HG03558 (cell line): ENCODE measurements around the gene STPG2.
A peak's percentile ranks its signal among the peaks of the same experiment; 100 is the strongest.

ENCODE experiments used
- ATAC-seq: cut with Tn5 transposase; IDR thresholded peaks from one replicate; pipeline ENCODE4 v1.9.1; 2021; ENCODE audit warnings: moderate number of reproducible peaks; ENCODE audit not compliant: unreplicated experiment; ENCODE audit errors: extremely low read depth

STPG2 gene

GRCh38 chr4:98143001-98143899 is at the start of gene STPG2:
STPG2 (minus strand) TSS chr4:98143476.
- peak; percentile 97 for ATAC-seq

- no peak for ATAC-seq
These were observed 42.0 kb upstream of the STPG2 start for GRCh38 chr4:98185279-98185678.

GRCh38 chr4:98181809-98182208 is 38.5 kb upstream of the STPG2 start:
- no peak for ATAC-seq

- ATAC-seq: no peak
These were observed 36.7 kb upstream of the STPG2 start for GRCh38 chr4:98179951-98180350.

- no peak for ATAC-seq
These were observed 33.3 kb upstream of the STPG2 start for GRCh38 chr4:98176531-98176930.

GRCh38 chr4:98170035-98170434 is 26.8 kb upstream of the STPG2 start:
- no peak for ATAC-seq

DNA sequence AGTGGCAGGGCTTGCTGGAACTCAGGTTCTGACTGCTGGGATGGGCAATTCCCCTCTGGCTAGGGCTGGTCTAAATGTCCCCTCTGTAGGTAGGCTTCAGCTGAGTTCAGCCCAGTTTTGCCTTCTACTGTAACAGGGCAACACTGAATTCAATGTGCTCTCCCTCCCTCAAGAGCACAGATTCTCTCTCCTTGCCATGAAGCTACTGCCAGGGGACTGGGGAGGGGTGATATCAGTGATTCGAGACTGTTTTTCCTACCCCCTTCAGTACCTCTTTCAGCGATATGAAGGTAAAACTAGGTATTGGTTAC is 23.4 kb upstream of the STPG2 start:
- ATAC-seq: no peak

DNA sequence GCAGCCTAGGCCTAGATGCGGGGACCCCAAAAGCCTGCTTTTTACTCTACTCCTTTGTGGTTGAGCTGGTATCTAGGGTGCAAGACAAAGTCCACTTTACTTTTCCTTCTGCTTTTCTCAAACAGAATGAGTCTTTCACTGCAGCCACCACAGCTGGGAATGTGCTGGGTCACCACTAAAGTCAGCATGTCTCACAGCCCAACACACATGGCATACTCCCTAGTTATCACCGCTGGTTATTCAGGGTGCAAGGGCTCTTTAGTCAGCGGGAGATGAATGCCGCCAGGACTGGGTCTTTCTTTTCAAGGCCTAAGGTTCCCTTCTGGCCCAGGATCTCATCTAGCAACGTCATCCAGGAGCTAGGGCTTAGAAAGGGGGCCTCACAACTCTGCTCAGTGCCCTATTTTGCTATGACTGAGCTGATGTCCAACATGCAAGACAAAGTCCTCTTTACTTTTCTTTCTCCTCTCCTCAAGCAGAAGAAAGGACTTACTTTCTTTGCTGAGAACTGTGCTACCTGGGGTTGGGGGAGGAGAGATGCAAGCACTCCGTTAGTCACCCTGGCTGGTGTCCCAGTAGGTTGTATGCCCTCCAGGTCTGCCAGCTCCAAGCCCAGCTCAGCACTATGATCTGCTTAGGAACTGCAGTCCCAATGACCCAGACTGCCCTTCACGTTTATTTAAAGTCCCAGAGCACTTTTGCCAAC is 22.9 kb upstream of the STPG2 start:
- ATAC-seq: no peak

GRCh38 chr4:98162696-98163095 is 19.4 kb upstream of the STPG2 start:
- ATAC-seq: no peak

DNA sequence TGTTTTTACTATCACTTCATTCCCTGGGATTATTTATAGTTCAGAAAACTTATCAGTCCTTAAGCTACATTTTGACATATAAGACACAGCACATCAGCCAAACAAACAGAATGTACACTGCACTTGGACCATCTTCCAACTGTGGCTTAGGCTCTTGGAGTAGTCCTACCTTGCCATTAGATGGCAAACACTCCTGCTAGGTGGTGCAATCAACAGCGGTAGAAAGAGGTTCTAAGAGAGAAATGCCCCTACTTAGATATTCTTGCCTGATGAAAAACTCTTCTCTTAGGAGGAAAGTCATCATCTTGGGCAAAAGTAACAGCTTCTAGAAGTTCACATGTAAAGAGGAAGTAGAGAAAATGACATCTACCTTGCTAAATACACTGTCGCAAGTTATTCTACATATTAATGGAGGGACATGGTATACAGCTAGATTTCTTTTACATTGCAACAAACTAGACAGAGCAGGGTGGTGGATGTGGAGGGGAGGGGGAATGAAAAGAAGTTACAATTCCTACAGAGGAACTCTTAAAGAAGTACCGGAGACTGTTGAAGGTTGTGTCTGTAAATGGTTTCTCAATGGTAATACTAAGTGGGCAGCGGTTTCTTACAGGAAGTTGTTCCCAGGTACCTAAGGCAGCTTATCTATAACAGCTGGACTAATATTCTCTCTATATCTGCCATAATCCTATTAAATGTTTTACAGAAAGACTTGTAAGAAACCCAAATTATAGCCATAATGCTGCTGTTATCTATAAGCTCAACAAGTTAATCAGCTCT is 8.1 kb upstream of the STPG2 start:
- no peak for ATAC-seq

DNA sequence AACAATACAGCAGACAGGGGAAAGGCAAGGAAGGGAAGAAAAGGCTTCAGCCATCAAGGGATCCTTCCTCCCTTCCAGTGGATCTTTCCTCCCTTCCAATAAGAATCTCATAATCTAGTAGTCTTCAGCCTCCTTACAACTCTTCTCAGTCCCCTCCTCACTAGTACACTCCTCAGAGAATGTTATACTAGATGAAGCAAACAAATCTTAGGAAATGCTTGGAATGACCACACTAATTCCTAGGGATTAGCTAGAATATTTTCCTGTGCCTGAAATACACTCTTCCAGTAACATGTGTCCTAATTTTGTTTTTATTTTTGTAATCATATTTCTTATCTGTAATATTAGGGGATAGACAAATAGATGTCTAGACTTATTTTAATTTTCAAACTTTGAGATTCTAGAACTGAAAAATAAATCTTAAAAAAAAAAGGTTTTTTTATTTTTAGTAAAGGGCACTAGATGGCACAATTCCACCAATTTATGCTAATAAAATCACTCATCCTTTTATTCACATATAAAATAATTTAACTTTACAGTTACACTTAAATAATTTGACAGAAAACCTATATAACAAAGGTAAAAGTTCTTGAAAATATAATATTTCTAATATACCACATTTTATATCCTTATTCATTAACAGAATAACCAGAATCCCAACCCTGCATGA is 7.0 kb upstream of the STPG2 start:
- no peak for ATAC-seq

GRCh38 chr4:98148856-98149255 is 5.6 kb upstream of the STPG2 start:
- ATAC-seq: no peak

DNA sequence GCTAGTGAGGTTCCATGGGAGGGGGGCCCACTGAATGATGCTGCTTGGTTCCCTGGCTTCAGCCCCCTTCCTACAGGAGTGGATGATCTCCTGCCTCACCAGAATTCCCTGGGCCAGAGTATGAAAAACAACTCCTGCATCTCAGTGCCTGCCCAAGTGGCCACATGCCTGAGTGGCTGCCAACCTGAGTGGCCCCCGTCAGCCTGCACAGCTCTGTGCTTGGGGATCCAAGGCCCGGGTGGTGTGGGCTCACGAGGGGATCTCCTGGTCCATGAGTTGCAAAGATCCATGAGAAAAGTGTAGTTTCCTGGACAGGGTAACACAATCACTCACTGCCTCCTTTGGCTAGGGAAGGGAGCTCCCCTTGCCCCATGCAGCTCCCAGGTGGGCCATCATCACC is 17.1 kb downstream of the STPG2 start:
- no peak for ATAC-seq

GRCh38 chr4:98125585-98125984 is 17.7 kb downstream of the STPG2 start:
- no peak for ATAC-seq

- ATAC-seq: no peak
These were observed 25.9 kb downstream of the STPG2 start for GRCh38 chr4:98117363-98117762.

DNA sequence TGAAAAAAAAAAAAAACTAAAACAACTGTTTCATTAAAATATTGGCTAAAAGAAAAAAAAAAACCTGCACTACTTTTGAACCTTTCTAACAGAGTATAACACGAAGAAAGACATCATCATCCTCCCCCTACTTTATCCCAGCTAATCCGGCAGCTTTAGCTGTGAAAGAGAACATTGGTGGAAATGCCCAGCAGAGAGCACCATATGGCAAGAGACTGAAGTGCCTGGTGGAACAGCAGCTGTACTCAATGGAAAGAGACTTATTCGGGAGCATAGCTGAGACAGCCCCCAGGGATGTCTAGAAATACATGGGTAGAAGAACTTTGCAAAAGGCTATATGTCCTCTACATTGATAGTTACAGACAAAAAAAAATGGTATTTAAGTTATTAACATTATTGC is 30.3 kb downstream of the STPG2 start:
- no peak for ATAC-seq

- ATAC-seq: no peak
These were observed 32.3 kb downstream of the STPG2 start for GRCh38 chr4:98110929-98111328.

DNA sequence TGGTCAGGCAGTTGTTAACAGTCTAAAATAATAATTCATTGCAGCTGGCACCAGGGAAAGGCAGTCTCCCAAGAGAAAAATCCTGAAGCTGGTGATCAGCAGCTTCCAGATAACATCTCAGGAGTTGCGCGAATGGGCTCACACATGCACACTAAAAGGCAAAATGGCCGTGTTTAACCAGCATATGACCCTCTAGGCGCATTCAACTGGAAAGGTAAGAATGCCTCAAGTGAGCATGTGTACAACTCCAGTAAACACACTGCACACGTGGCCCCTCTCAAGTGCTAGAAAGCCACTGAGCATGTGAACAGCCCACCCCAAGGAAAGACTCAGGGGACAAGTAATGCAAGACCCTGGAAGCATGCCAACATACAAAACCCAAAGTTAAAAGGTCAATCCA is 33.1 kb downstream of the STPG2 start:
- ATAC-seq: no peak

- ATAC-seq: no peak
These were observed 40.6 kb downstream of the STPG2 start for GRCh38 chr4:98102660-98103059.

DNA sequence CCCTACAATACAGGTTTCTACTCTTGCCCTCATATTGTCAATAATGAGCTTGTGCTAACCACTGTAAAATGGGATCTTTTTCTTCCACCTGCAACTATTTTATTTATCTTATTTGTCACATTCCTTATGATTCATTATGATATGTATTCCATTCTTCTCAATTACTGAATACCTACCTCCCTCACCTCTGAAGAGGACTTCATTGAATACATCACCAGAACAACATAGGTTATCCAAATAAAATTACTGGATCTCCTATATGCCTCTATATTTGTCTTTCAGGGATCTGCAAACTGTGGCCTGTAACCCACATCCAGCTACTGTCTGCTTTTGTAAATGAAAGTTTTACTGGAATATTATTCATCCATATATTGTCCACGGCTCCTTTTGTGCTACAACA is 41.3 kb downstream of the STPG2 start:
- ATAC-seq: no peak

GRCh38 chr4:98098764-98099163 is 44.5 kb downstream of the STPG2 start:
- no peak for ATAC-seq
